GM12878 (cell line): ENCODE data around the gene PLVAP. TPM values are rescaled to one million over a fixed set of nuclear protein-coding genes. Genes with fewer than 3 reads are reported as not detected.

Experiments
- BCLAF1 ChIP-seq: fragments of 450-650 bp; IDR thresholded peaks from 2 replicates; pipeline ENCODE4 v1.6.1; 2017; ENCODE audit warnings: antibody characterized with exemption, mild to moderate bottlenecking, moderate library complexity
- CBX3 ChIP-seq: fragments of 200-600 bp; sonication (generic); IDR thresholded peaks from 2 replicates; pipeline ENCODE4 v1.6.1; 2016; ENCODE audit warnings: low read depth, borderline replicate concordance
- EED ChIP-seq: sonication (generic); IDR thresholded peaks from 2 replicates; pipeline ENCODE4 v1.6.1; 2016; ENCODE audit warnings: antibody characterized with exemption, low read depth
- EP300 ChIP-seq, 2 experiments: fragments of 150-350 bp in 1 of 2; IDR thresholded peaks; 2 replicates each; pipeline ENCODE4 v1.6.1; 2011 to 2012; ENCODE audit warnings: low read depth in 2 of 2, low read length in 2 of 2, borderline replicate concordance in 1 of 2, improper control_type of control experiment in 1 of 2, inconsistent platforms in 1 of 2; ENCODE audit not compliant: control insufficient read depth in 1 of 2
- ESRRA ChIP-seq: IDR thresholded peaks from 2 replicates; pipeline ENCODE4 v1.6.1; 2012; ENCODE audit warnings: mild to moderate bottlenecking, low read length, improper control_type of control experiment
- FOS ChIP-seq: IDR thresholded peaks from 3 replicates; pipeline ENCODE4 v1.6.1; 2011; ENCODE audit warnings: borderline replicate concordance; ENCODE audit not compliant: insufficient read length; ENCODE audit errors: extremely low read depth
- FOXK2 ChIP-seq: fragments of 450-650 bp; IDR thresholded peaks from 2 replicates; pipeline ENCODE4 v1.6.1; 2017; ENCODE audit warnings: mild to moderate bottlenecking, moderate library complexity
- HDGF ChIP-seq: fragments of 450-650 bp; IDR thresholded peaks from 2 replicates; pipeline ENCODE4 v1.6.1; 2016; ENCODE audit warnings: antibody characterized with exemption
- IRF3 ChIP-seq: fragments of 450-650 bp; IDR thresholded peaks from 2 replicates; pipeline ENCODE4 v1.6.1; 2014; ENCODE audit warnings: mild to moderate bottlenecking
- IRF4 ChIP-seq: IDR thresholded peaks from 2 replicates; pipeline ENCODE4 v1.6.1; 2011; ENCODE audit warnings: low read depth, low read length
- JUNB ChIP-seq: IDR thresholded peaks from 2 replicates; pipeline ENCODE4 v1.6.1; 2016; ENCODE audit warnings: antibody characterized with exemption, mild to moderate bottlenecking
- MEF2A ChIP-seq: IDR thresholded peaks from 2 replicates; pipeline ENCODE4 v1.6.1; 2011; ENCODE audit warnings: low read depth, mild to moderate bottlenecking, low read length, moderate library complexity; ENCODE audit not compliant: insufficient read depth
- MLLT1 ChIP-seq: fragments of 450-650 bp; IDR thresholded peaks from 2 replicates; pipeline ENCODE4 v1.6.1; 2016; ENCODE audit warnings: mild to moderate bottlenecking
- MXI1 ChIP-seq: fragments of 150-350 bp; IDR thresholded peaks from 2 replicates; pipeline ENCODE4 v1.6.1; 2011; ENCODE audit warnings: low read depth, mild to moderate bottlenecking, inconsistent platforms, low read length, improper control_type of control experiment
- MYB ChIP-seq: fragments of 150-350 bp; IDR thresholded peaks from 2 replicates; pipeline ENCODE4 v1.6.1; 2014; ENCODE audit warnings: mild to moderate bottlenecking, low read depth, low read length, borderline replicate concordance
- PAX8 ChIP-seq: fragments of 450-650 bp; IDR thresholded peaks from 2 replicates; pipeline ENCODE4 v1.6.1; 2017; ENCODE audit warnings: mild to moderate bottlenecking, moderate library complexity
- PKNOX1 ChIP-seq: fragments of 450-650 bp; IDR thresholded peaks from 2 replicates; pipeline ENCODE4 v1.6.1; 2016; ENCODE audit warnings: mild to moderate bottlenecking
- POLR2AphosphoS2 ChIP-seq: IDR thresholded peaks from 2 replicates; pipeline ENCODE4 v1.6.1; 2011; ENCODE audit warnings: low read depth, mild to moderate bottlenecking, low read length, improper control_type of control experiment, moderate library complexity
- RCOR1 ChIP-seq: conservative IDR thresholded peaks from 2 replicates; pipeline ENCODE4 v1.6.1; 2012; ENCODE audit warnings: low read depth, low read length, improper control_type of control experiment
- SMAD5 ChIP-seq: IDR thresholded peaks from 2 replicates; pipeline ENCODE4 v1.6.1; 2016; ENCODE audit warnings: antibody characterized with exemption, low read depth
- TAF1 ChIP-seq: IDR thresholded peaks from 2 replicates; pipeline ENCODE4 v1.6.1; 2011; ENCODE audit warnings: mild to moderate bottlenecking, low read depth, low read length, borderline replicate concordance
- USF1 ChIP-seq: IDR thresholded peaks from 2 replicates; pipeline ENCODE4 v1.6.1; 2011; ENCODE audit warnings: borderline replicate concordance, low read depth, mild to moderate bottlenecking, moderate library complexity, mixed read lengths, low read length; ENCODE audit not compliant: insufficient read depth; ENCODE audit errors: extremely low read length
- ZNF274 ChIP-seq: IDR thresholded peaks from one replicate; pipeline ENCODE4 v1.8.0; 2011; ENCODE audit not compliant: insufficient read length, insufficient read depth
- ZNF622 ChIP-seq: fragments of 450-650 bp; IDR thresholded peaks from 2 replicates; pipeline ENCODE4 v1.6.1; 2017; ENCODE audit warnings: mild to moderate bottlenecking, inconsistent platforms
- polyA plus RNA-seq, 11 experiments: library from polyadenylated mRNA; depleted of rRNA in 4 of 11; unstranded in 6 of 11; stranded (reverse) in 5 of 11; fragments of >200 nt; fragmentation: Nextera tagmentation in 4 of 11; fragmentation: Illumina TruSeq in 1 of 11; extraction: Ambion mirVana in 4 of 11; extraction: Trizol in 1 of 11; gene quantifications; 1 replicate in 1 of 11; 2 replicates in 10 of 11; pipeline versions ENCODE4 v1.2.1 to v1.2.3, GENCODE V29; 2011 to 2016; ENCODE audit warnings: inconsistent platforms in 2 of 11, missing spikeins in 2 of 11, low read depth in 1 of 11
- total RNA-seq, 4 experiments: library from RNA; depleted of rRNA in 3 of 4; stranded (reverse); fragments of >200 nt in 3 of 4; fragmentation: Illumina TruSeq in 1 of 4; extraction: Trizol in 1 of 4; gene quantifications; 2 replicates each; pipeline versions ENCODE4 v1.2.1 to v1.2.3, GENCODE V29; 2013 to 2021

PLVAP gene
- total and polyA plus RNA-seq, 10 of the 15 experiments (the other 5 are each of a cell fraction or from before 2014, with no cell fraction given), result 0.03 to 0.54 (median 0.06) TPM; not detected in 4

GRCh38 chr19:17303167-17303939, 73.8 kb downstream of the PLVAP start, which contains the start of gene ABHD8 (continued):
- TF ChIP-seq HDGF (no peak), MEF2A (no peak), PKNOX1 (peak; percentile 99), POLR2AphosphoS2 (0 out of 2 replicates have a peak, but pooled peaks have one; percentile 29), MLLT1 (no peak), ESRRA (no peak), RCOR1 (no peak), FOXK2 (no peak), IRF3 (peak; percentile 84), EP300 (IDR thresholded peaks at IDR 0.05; ENCODE audit: borderline replicate concordance in 1 of 2, control insufficient read depth in 1 of 2, low read depth in 2 of 2, low read length in 2 of 2) (no peak), TAF1 (no peak), JUNB (no peak), IRF4 (0 out of 2 replicates have a peak, but pooled peaks have one; percentile 19), MYB (no peak), ZNF274 (no peak), PAX8 (no peak), BCLAF1 (no peak), USF1 (peak; percentile 74), ZNF622 (no peak), EED (no peak), CBX3 (no peak), FOS (peak; percentile 55), MXI1 (peak; percentile 39; the same call in 1 of the 2 replicates), SMAD5 (no peak)
